MM.1S (cell line): ENCODE measurements around the gene MAPK10.

Source experiments
- EZH2phosphoT487 ChIP-seq: fragments of 300-600 bp; sonication (generic); IDR thresholded peaks from 2 replicates; pipeline ENCODE4 v1.6.1; 2018; ENCODE audit warnings: antibody characterized with exemption, low read length
- TF ChIP-seq, protein P1 (sequence below): fragments of 300-600 bp; sonication (generic); IDR thresholded peaks from 2 replicates; pipeline ENCODE4 v1.5.1; 2016; ENCODE audit warnings: antibody characterized with exemption, low read length, mixed read lengths

DNA sequence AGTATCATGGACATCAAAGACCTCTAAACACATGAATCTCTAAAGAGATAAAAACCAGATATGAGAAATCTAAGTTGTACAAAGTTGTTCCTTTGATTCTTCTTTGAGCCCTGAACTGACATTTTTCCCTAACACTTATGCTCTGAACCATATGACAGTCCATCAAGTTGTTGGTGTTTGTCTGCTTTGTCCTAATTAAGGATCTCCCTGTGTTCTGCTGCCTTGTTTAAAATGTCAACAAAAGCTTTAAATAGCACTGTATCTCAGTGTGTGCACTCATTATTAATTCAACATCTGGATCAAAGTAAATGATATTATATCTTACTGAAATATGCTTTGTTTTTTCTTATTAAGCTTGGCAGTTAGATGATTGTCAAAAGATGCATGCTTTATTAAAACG lies 321.8 kb downstream of the MAPK10 start:
- TF ChIP-seq, protein P1, sequence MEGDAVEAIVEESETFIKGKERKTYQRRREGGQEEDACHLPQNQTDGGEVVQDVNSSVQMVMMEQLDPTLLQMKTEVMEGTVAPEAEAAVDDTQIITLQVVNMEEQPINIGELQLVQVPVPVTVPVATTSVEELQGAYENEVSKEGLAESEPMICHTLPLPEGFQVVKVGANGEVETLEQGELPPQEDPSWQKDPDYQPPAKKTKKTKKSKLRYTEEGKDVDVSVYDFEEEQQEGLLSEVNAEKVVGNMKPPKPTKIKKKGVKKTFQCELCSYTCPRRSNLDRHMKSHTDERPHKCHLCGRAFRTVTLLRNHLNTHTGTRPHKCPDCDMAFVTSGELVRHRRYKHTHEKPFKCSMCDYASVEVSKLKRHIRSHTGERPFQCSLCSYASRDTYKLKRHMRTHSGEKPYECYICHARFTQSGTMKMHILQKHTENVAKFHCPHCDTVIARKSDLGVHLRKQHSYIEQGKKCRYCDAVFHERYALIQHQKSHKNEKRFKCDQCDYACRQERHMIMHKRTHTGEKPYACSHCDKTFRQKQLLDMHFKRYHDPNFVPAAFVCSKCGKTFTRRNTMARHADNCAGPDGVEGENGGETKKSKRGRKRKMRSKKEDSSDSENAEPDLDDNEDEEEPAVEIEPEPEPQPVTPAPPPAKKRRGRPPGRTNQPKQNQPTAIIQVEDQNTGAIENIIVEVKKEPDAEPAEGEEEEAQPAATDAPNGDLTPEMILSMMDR: no peak
- TF ChIP-seq EZH2phosphoT487: no peak
